ENCODE measurements around the gene DHRS4. TPM values are rescaled to one million over a fixed set of nuclear protein-coding genes. Genes with fewer than 3 reads are reported as not detected.

DHRS4 gene
- total RNA-seq, 1 experiment from 2014 or later, result 14.5 TPM

- POLR2A ChIA-PET, result interaction anchor here (0.6 to 1.4 kb wide), 4 partner anchors 22 to 279 kb away, joined by 3 to 4 read pairs (median 3); no protein-coding TSS in a partner anchor
- DNase-seq (ENCODE audit: low spot score) (no peak), ATAC-seq (no peak)
- Mint-ChIP-seq H3K9me3 (peaks cover 10% of the 10 kb centered on the region), H3K27me3 (ENCODE audit: low read depth) (peaks cover 12% of the 10 kb centered on the region), H3K4me3 (no peak overlapping the region), H3K36me3 (no peaks in the 10 kb centered on the region), H3K4me1 (peaks cover 10% of the 10 kb centered on the region), H3K27ac (no peak overlapping the region)
- CTCF ChIA-PET, result interaction anchor here (0.6 to 5.9 kb wide), 71 partner anchors 8 to 748 kb away, joined by 3 to 177 read pairs (median 6); partner anchors contain the start of genes DHRS4, JPH4 and PCK2
- TF ChIP-seq SOX15 (CRISPR knock-in tag; IDR thresholded peaks at IDR 0.05) (no peak), STAT6 (CRISPR knock-in tag; conservative IDR thresholded peaks at IDR 0.05; ENCODE audit: low read depth) (no peak), SP1 (CRISPR knock-in tag; conservative IDR thresholded peaks at IDR 0.05) (no peak), ATF1 (CRISPR knock-in tag; IDR thresholded peaks at IDR 0.05) (no peak), OVOL2 (CRISPR knock-in tag; IDR thresholded peaks at IDR 0.05; ENCODE audit: borderline replicate concordance) (no peak), ETV6 (CRISPR knock-in tag; IDR thresholded peaks at IDR 0.05) (no peak), ZBTB21 (CRISPR knock-in tag; IDR thresholded peaks at IDR 0.05; ENCODE audit: borderline replicate concordance) (no peak), GTF2I (CRISPR knock-in tag; conservative IDR thresholded peaks at IDR 0.05) (no peak), NR1H2 (CRISPR knock-in tag; IDR thresholded peaks at IDR 0.05) (no peak)
Observed at GRCh38 chr14:23910876-23911210, 42.7 kb upstream of the DHRS4 start.

- ATAC-seq (no peak), DNase-seq (ENCODE audit: low spot score) (no peak)
- TF ChIP-seq ZNF281 (CRISPR knock-in tag; IDR thresholded peaks at IDR 0.05) (no peak), MXD4 (CRISPR knock-in tag; IDR thresholded peaks at IDR 0.05; ENCODE audit: borderline replicate concordance) (no peak), ZNF263 (CRISPR knock-in tag; IDR thresholded peaks at IDR 0.05; ENCODE audit: low read depth) (no peak), IRF2 (CRISPR knock-in tag; IDR thresholded peaks at IDR 0.05; ENCODE audit: borderline replicate concordance, low read depth) (no peak), FOXP4 (CRISPR knock-in tag; IDR thresholded peaks at IDR 0.05) (no peak), STAT6 (CRISPR knock-in tag; conservative IDR thresholded peaks at IDR 0.05; ENCODE audit: low read depth) (no peak), ZNF425 (CRISPR knock-in tag; conservative IDR thresholded peaks at IDR 0.05) (no peak), RELA (CRISPR knock-in tag; IDR thresholded peaks at IDR 0.05; ENCODE audit: borderline replicate concordance) (no peak), USF1 (CRISPR knock-in tag; IDR thresholded peaks at IDR 0.05) (no peak), FOXK1 (CRISPR knock-in tag; IDR thresholded peaks at IDR 0.05) (no peak)
- Mint-ChIP-seq H3K27ac (no peak overlapping the region), H3K27me3 (ENCODE audit: low read depth) (peaks cover 2% of the 10 kb centered on the region; the same call in 1 of the 2 replicates), H3K4me1 (peaks cover 10% of the 10 kb centered on the region), H3K4me3 (no peak overlapping the region), H3K36me3 (peaks cover 6% of the 10 kb centered on the region; the same call in 1 of the 2 replicates), H3K9me3 (peaks cover 19% of the 10 kb centered on the region)
- ChIA-PET POLR2A (no interaction called here), CTCF (interaction anchor here (3.0 kb wide), 1 partner anchor 284 kb away, joined by 14 read pairs; no protein-coding TSS in a partner anchor)
Observed at GRCh38 chr14:23915559-23915958, 38.0 kb upstream of the DHRS4 start.

Data from WTC11 (cell line).